NCI-H510A (cell line): ENCODE data around the gene FOCAD.

ENCODE experiments used
- DNase-seq: peaks from one replicate; lab custom pipeline; 2025; lab: John Stamatoyannopoulos, UW

The FOCAD gene

DNA sequence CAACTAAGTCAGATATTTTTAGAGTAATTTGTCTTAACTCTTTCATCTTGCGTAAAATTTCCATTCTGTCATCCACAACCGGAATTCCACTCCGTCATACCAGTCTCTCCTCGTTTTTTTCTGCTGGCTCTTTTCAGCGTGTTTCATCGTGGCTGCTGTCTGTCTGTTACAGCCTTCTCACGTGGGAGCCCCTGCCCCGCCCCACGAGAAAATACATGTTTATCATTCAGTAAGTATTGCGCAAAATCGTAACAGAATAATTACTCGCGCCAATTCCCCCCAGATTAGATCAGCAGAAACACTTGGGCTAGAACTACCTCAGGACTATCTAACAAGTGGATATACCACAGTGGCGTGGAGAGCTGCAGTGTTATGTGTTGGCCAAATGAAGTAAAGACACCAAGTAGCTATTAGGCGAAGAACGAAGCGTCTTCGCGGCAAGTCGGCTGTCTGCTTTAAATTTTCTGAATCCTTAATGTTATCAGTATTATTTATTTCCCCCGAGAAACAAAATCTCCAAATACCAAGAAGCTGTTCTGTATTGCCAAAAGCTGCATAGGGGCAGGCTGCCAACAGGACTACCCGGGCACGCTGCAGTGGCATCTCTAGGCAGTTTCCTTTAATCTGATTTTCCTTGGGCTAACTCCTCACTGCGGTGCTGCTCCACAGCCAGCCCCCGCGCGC lies 566 bp upstream of the FOCAD start:
- no peak for DNase-seq

DNA sequence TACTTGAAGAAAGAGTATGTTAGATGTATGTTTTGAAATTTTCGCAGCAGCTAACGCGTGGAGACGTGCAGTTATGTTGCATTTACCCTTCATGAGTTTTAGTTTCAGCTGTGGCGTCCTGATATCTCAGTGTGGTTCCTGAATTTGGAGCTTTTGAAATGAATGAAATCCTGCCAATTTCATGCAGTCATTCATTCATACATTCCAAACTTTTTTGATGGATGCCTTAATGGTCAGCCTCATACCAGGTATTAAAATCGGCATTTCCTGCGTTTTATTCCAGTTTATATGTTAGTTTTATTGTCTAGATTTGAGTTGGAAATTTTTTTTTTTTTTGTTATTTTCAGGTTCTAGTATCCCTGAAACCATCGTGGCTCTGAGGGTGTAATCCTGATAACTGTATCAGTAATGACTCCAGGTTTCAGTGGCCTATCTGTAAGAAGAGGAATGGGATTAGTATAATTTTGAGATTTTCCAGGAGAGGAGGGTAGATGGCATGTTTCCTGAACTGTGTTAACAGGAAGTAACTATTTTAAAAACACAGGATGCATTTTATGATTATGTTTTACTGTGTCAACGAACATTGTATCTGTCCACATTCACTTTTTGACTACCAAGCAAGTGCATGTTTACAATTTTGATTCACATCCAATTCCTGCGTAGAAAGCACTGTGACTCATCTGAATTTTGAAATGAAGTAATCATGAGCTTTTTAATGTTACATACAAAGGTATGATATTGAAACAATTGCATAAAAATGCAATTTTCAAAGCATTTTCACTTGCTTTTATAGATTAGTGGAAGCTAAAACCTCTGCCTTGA lies 1.0 kb downstream of the FOCAD start:
- no peak for DNase-seq

DNA sequence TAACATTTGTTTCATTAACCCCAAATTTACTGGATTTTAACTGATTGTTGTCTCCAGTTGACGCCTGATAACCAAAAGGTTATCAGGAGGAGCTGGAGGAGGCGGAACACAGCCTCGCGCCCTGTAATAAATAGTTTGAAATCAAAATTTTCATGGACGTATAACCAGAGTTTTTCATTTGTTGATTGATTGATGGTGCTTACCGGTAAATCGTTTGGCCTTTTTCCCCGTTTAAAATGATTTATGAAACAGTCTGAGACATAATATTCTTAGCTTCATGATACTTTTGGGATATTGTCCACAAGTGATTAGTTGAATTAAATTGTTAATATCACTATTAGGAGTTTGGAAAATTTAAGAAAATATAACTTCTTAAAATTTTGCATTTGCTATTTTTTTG lies 1.7 kb downstream of the FOCAD start:
- DNase-seq, result no peak

DNA sequence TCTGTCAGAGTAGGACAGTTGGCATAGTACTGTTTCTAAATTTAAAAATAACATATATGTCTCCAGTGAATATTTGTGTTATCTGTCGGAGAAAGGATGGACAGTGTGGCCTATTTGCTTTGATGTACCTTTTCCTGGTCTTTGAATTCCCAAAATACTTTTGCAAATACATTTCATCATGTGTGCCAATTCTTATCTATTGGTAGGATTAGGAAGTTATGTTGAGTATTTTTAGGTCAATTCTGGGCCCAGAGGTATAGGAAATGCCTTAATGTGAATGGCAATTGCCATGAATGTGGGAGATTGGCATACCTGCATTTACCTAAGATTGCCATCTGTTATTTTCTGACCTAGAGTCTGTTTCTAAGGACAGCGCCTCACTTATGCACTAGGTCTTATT lies 5.8 kb downstream of the FOCAD start:
- DNase-seq, result no peak

DNA sequence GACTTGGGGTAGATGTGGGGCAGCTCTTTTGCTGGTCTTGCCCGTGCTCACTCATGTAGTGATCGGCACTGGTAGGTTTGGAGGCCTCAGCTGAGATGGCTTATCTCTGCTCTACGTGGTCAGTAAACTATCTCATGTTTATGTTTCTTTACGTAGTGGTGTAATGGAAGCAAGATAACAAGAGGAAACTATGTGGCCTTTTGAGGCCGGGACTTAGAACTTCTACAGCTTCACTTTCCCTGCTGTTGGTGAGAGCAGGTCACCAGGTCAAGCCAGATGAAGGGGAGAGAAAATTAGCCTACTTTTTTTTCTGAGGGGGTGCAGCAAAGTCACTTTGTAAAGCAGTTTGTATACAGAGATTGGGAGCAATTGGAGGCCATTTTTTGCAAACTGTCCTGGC lies 8.5 kb downstream of the FOCAD start:
- DNase-seq, result no peak

DNA sequence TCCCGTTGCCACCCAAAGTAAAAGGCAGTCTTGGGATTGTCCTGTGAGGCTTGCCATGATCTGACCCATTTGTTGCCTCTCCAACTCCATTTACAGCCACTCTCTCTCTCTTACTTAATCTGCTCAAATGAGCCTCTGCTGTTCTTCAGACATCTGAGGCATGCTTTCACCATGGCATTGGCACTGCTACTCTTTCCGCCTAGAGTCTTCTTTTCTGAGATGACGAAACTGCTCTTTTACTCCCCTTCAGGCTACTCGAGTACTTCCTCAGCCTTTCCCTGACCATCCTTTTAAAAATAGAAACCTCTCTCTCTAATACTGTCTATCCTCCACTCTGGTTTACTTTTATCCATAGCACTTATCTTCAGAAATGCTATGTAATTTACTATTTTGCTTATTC lies 9.0 kb downstream of the FOCAD start:
- DNase-seq, result no peak

DNA sequence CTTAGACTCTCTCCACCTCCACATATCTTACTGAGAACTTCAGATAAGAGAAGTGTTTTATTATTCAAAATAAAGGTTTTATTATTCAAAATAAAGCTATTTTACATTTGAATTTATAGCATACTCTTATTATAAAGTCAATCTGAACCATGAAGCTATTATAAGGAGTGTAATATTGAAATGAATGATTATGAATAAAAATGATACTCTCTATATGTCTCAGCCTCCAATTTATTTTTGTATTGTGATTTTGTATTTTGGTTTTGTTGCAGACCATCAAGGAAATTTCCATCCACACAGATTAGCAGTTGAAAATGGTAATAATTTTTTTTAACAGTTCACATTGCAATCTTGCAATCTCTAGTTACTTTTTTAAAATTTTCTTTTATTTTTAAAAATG lies 10.2 kb downstream of the FOCAD start:
- DNase-seq, result no peak

DNA sequence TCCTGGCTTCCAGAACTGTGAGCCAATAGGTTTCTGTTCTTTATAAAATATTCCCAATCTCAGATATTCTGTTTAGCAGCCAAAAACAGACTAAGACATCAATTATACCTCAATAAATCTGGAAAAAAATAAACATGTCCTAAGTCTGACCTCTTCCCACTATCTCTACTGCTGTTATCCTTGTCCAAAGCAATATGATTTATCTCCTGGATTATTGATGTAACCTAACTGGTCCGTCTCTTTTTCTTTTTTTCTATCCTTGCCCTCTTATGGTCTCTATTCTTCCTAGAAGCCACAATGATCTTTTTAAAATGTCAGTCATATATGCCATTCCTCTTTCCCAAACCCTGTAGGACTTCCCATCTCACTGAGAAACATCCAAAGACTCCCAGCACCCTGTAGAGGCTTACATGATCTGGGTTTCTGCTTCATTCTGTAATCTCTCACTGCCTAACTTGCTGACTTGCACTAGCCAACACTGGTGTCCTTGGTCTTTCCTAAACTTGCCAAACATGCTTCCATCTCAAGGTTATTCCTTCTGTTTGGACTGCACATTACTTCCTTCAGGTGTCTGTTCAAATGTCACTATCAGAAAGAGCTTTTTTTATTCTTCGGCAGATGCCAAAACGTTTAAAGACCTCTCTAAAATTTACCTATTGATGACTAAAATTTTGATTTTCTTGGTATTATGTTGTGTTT lies 13.1 kb downstream of the FOCAD start:
- no peak for DNase-seq

DNA sequence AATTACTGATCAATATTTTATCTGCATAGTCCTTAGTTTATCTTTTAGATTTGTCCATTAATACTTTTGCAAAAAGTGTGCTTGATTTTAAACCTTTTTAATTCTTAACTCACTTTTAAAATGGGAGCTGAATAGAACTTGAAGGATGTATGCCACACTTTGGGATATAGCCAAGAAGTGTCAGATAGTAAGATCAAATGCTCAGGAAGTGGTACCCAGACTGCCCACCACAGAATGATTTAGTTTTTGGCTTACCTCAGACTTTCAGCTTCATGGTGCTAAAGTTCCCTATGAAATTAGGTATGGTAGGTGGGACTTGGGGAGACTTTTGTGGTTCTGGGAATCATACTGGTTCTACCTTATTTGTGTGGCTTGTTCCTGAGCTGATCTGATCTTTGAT lies 14.7 kb downstream of the FOCAD start:
- no peak for DNase-seq

DNA sequence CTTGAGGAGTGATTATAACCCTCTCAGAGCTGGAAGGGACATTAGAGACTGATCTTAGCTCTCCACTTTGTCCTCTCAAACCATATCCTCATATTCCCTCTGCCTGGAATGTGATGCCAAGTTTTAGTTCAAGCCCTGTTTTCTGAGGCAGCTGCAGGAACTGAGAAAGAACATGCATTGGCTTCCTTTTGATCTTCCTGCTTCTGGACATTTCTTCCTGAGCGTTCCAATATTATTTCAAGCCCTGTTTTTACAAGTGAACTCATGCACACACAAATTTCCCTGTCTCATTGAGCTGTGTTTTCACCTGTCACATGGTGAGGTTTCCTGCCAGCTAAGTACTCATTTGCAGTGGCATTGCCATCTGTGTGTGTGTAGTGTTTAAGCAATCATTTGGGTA lies 17.0 kb downstream of the FOCAD start:
- no peak for DNase-seq

DNA sequence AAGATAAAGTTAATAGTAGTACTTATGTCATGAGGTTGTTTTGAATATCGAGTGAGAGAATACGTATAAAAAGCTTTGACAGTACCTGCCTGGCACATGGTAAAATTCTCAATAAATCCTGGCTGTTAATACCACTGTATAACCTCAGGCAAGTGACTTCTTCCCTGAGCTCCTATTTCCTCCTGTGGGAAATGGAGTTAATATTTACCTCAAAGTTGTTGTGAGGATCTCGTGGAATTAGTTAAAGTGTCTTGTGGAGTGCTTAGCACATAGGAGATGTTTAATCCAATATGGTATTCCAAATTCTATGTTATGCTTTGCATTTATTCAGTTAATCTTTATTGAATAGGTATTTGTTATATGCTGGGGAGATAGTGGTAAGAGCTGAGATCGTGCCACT lies 18.5 kb downstream of the FOCAD start:
- DNase-seq, result no peak

DNA sequence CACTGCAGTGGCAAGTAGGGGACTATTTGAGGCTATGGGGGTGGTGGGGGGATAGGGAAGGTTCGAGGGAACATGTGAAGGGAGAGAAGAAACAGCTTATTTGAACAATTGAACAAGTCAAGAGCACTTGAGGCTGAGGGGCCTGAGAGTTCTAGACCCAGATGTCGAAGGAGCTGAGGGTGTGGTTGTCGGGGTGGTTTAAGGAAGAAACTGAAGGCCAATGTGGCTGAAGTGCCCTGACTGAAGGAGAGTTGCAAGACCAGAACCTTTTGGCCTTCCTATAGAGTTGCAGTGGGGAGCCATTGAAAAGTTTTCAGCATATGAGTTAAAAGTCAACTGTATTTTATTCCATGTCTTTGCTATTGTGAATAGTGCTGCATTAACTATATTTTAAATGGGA lies 19.1 kb downstream of the FOCAD start:
- no peak for DNase-seq

DNA sequence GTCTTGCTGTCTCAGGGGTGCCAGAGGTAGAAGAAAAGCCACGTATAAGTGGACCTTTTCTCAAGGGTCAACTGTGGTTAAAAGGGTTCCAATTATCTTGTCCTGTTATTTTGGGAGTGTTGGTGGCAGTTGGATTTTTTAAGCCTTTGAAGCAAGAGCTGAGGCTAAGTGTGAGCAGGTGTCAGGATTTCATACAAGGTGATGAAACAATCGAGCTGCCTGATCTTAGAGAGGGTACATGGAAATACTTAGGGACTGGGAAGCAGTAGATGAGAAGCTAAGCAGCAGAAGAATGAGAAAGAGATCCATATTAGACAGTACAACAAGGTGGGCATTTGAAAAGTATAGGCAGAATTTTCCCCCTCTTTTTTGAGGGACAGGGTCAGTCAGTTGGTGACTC lies 23.6 kb downstream of the FOCAD start:
- DNase-seq, result no peak

DNA sequence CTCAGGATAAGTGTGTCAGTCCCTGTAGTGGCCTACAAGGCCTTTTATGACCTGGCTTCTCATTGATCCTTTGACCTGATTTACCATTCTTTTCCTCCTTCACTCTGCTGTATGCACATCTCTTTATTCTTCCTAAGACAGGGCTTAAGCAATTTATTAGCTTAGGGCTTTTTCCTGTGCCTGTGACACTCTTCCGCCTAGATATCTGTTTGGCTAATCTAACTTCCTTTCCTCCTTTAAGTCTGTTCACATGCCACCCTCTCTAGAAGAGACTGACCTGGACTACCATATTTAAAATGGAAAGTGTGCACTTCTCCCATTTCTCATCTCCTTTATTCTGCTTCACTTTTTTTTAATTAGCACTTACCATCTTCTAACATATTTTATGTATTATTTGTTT lies 29.1 kb downstream of the FOCAD start:
- DNase-seq, result no peak

DNA sequence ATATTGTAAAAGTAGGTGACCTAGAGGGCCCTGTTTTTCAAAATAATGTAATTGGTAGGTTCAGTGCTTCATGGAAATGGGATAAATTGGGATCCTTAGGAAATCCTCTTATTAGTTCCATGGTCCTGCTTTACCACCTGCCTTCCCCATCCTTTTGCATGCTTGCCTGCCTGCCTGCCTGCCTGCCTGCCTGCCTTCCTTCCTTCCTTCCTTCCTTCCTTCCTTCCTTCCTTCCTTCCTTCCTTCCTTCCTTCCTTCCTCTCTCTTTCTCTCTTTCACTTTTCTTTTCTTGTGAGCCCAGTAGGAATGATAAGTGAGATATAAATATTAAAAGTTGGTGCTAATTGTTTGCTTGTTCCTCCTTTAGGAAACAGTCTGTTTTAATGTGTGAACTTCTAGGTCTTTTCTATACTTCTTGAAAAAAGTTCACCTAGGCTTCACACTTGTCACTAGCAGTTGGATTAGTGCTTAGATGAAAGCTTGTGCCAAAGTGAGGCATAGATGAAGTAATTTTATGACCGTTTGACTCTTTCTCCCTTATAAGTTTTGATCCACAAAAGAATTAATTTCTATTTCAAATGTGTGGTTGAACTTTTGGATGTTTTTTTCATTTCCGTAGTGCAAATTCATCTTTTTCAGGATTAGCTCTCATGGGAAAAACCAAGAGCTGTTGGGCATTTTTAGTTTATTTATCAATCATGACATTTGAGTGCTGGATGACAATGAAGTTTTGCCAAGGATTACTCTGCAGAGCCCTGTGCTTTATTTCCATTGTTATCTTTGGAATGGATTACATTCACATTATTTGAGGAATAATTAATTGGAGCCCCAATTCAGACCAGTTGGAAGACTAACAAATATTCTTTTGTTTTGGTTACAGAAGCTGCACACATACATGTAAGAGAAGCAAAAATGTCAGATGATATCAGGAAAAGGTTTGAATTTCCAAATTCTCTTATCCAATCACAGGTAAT lies 30.7 kb downstream of the FOCAD start:
- no peak for DNase-seq

DNA sequence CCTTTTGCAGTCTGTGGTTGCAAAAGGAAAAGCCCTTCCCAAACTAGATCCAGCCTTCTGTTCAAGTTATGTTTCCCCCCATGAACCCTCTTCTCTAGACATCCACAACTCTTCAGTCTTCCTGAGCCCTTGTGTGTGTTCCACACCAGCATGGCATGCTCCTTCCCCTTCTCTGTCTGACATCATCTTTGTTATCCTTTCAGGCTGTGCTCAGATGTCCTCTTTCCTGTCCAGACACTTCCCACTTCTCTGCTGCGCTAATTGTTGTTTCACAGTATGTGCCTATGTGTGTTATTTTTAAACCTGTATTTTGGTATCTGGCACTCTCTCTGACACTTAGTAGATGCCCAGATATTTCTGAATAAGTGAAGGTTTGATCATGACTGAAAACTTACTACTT lies 38.2 kb downstream of the FOCAD start:
- DNase-seq, result no peak

DNA sequence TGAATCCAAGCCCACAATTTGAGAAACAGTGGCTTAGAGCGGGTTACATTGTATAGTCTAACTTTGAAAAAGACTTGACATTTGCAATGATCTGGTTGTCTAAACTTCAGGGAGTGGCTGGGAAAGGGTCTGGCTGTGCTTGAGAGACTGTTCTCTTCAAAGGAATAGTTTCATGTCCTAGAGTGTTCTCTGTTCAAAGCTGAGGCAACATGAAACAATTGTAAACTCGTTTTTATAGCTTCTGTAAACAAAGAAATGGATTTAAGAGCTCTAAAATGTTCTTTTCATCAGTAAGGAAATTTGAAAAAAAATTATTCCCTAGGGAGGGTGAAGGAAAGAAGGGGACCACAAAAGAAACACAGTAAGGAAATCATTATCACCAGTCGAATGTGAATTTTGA lies 41.6 kb downstream of the FOCAD start:
- no peak for DNase-seq

DNA sequence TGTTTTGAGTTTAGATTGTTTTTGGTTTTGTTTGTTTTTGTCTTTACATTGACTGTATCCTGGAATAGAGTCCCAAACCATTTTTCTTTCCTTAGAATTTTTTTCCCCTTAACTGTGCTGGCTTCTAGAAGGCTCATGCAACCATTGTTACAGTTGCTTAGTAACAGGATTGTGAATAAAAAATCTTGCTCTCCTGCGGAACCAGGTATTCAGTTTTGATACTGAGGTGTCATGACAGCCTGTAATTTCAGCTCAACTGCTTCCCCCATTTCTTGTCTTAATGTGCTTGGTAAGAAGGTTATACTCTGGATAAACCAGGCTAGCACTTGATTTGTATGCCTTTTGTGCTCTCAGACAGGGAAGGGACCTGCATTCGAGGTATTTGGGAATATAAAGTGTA lies 42.1 kb downstream of the FOCAD start:
- DNase-seq, result no peak

DNA sequence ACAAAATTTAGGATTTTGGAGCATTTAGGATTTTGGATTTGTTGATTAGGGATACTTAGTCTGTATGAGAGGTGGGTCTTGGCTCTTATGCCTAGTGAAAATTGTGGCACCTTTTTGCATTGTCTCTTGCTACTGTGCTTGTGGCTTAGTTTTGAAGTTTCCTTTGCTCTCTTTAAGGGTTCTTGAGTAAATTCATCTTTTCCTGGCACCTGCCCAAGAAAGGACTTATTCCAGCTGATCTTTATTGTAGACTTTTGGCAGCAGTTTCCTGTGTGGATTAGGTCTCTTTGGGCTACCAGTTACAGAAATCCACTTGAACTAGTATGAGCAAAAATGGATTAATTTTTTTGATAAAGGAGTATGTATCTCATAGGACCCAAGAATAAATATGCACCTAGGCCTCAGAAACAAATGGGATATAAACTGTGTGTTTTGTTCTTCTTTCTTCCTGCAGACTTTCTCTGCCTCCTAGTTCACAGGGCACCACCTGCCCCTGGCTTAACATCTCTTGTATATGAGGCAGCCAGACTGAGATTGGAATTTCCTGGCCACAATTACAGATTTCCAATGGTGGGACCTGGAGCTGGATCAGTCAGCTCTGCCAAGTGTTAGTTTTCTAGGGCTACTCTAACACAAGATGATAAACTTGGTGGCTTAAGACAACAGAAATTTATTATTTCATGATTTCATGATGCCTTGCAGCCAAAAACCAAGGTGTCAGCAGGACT lies 44.6 kb downstream of the FOCAD start:
- DNase-seq, result no peak

DNA sequence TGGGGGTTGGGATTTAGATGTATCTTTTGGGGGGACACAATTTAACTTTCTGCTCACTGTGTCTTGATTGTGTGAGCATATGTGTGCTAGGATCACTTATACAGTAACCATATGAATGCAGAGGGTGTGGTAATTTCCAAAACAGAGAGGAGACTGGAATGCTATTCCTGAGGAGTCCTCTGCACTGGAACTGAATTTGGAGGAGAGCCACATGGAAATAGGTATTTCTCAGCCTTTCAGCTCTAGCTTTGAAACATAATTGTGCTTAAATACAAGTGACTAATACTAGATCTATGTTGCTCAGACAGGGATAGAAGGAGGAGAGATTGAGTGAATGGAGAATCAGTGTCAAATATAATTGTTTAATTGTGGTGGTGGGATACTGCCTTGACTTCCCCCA lies 45.5 kb downstream of the FOCAD start:
- DNase-seq, result no peak

DNA sequence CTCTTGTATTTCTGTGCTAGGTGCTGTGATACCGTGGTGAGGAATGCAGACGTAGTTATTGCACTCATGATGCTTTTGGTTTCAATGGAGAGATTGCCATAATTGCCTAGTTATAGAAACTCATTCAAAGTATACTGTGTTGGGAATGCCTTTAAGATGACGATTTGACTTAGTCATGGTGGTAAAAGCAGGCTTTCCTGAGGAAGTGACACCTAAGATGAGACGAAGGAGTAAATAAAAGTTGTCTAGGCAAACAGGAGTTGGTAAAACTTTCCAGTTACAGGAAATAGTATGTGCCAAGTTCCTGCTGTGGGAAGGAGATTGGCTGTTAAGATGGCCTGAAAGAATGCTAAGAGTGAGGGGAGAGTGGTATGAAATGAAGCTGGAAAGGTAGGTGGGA lies 48.1 kb downstream of the FOCAD start:
- DNase-seq, result no peak
